HG02938 (cell line): ENCODE measurements around the gene IFNGR1.
"Not testable (repeated sequence)": the region's sequence is repeated elsewhere in the genome, so short reads cannot be mapped to it uniquely, and the experiment has no call there.

ENCODE experiments used
- ATAC-seq: cut with Tn5 transposase; IDR thresholded peaks from one replicate; pipeline ENCODE4 v1.9.1; 2021; ENCODE audit warnings: mild to moderate bottlenecking, moderate library complexity; ENCODE audit not compliant: unreplicated experiment

Gene IFNGR1

DNA sequence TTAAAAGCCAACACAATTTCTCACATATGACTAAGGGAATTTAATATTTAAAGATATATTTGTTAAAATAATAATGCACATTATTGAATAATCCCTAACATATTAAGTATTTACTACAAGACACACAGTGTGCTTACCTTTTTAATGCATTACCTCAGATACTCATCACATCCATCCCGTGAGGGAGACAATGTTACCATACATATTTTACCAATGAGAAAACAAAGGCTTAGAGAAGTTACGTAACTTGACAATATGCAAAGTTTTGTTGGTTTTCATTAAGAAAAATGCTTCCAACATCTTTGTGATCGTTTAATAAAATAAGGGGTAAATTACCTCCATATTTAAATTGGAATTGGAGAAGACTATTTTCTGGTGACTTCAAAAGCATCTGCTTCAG, 4.3 kb downstream of the IFNGR1 start:
- ATAC-seq = no peak

DNA sequence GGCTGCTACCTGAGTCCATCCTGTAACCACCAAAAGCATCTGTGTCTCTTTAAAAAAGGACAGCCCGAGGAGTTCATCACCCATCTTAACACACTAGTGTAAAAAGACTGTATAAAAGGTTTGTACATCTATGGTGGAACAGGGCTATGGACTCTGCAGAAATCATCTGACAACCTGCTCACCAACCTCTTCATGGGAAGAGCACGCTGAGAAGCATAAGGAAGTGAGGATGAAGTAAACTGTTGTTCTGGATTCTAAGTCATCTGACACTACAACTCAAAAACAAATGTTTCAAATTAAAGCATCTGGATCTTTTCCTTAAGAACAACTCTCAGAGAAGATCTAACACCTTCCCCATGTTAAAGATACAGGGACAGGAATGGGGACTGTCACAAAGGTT, 5.4 kb downstream of the IFNGR1 start:
- no peak for ATAC-seq

DNA sequence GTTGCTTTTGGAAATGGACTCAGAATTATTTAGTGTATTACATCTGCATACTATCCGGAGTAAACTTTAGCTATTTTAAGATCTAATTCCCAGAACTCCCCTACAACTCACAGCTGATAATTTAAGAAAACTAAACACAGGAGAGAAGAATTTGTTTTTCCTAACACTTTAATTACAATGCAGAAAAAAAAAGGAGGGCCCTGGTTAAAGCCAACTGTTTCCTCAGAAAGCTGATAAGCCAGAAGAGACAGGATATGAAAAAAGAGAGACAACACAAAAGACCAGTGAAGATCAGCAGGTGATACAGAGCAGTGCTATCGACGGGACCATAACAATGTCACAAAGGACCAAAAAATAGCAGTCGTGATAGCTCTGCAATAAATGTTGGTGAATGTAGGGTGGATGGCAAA, 5.8 kb downstream of the IFNGR1 start:
- no peak for ATAC-seq

DNA sequence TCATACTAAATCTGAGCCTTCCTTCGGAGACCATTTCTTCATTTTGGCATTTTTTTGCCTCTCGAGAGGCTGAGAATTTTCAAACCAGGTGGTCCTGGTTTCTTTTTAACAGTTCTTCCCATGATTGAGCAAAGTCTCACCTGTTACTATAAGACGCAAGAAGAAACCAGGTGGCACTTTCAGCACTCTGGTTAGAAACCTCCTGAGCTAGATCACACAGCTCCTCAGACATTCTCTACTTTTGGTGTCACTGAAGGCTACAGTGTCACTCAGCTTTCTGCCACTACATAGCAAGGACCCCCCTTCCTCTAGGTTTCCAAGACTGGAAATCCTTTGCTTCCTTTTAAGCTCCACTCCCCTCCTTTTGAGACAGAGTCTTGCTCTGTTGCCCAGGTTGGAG, 7.3 kb downstream of the IFNGR1 start:
- ATAC-seq = no peak

DNA sequence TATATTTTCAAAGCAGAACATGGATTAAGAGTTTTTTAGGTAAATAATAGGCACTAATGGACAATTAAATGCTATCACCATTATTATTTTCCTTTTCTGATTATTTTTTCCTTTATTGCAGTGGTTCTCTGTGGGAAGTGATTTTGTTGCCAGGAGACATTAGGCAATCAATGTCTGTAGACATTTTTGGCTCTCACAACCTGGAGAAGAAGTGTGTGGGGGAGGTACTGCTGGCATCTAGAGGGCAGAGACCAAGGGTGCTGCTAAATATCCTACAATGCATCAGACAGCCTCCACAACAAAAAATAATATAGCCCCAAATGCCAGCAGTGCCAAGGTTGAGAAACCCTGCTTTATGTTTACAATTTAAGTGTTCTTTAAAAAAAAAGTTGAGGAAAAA, 8.3 kb downstream of the IFNGR1 start:
- ATAC-seq = no peak

DNA sequence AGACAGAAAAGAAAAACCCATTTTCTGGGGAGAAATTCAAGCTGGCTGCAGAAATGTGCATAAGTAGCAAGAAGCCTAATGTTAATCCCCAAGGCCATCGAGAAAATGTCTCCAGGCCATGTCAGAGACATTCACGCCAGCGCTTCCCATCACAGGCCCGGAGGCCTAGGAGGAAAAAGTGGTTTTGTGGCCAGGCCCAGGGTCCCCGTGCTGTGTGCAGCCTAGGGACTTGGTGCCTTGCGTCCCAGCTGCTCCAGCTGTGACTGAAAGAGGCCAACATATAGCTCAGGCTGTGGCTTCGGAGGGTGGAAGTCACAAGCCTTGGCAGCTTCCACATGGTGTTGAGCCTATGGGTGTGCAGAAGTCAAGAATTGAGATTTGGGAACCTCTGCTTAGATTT, 10.9 kb downstream of the IFNGR1 start:
- ATAC-seq = no peak

DNA sequence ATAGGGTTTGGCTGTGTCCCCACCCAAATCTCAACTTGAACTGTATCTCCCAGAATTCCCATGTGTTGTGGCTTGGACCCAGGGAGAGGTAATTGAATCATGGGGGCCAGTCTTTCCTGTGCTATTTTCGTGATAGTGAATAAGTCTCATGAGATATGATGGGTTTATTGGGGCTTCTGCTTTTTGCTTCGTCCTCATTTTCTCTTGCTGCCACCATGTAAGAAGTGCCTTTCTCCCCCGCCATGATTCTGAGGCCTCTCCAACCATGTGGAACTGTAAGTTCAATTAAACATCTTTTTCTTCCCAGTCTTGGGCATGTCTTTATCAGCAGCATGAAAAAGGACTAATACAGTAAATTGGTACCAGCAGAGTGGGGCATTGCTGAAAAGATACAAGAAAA, 11.7 kb downstream of the IFNGR1 start:
- ATAC-seq = not testable (repeated sequence)

DNA sequence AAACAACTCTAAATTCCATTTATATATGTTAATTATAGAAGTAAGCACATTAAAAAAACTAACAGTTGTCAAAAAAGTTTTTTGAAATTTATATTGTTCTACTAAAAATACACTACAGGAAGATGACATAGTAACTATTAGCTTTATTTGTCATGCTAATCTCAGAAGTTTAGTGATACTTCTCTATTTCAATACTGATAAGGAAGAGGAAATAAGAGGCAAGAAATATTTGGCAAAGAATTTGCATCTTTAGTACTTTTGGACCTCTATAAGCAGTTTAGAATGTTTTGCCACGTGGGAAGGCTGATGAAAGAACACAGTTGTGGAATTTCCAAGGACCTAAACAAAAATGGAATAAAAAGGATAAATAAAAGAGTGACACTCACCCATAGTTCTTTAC, 12.6 kb downstream of the IFNGR1 start:
- ATAC-seq = no peak

DNA sequence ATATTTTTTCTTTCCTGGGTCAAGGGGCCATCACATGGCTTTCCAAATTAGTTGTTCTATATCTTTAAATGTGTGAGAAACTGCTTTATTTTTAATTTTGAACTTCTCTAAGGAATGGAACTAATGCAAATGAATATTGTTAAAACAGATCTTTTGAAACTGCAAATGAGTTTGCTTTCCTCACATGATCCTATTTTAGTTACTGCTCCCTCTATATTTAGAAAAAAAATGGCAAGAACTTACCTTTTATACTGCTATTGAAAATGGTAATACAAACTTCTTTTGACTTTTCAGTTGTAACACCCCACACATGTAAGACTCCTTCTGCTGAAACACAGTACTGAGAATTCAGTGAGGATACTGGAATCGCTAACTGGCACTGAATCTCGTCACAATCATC, 15.9 kb downstream of the IFNGR1 start:
- ATAC-seq = no peak

DNA sequence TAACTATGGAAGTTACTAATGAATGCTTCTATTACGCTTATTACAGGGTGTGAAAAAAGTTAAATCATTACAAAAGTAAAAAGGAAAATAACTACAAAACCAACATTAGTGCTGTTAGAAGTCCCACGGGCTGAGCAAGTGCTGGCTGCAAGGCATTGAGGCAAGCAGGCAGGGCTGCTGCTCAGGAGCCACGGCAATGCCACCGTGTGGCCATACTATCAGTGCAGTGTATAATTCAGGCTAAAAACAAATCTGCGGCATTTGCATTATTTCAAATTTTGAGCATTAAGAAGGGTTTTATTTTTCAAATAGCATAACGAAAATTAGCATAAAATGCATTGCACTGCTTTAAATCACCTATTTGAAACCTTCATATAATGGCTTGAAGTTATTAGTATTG, 17.1 kb downstream of the IFNGR1 start:
- ATAC-seq = peak; percentile 49

DNA sequence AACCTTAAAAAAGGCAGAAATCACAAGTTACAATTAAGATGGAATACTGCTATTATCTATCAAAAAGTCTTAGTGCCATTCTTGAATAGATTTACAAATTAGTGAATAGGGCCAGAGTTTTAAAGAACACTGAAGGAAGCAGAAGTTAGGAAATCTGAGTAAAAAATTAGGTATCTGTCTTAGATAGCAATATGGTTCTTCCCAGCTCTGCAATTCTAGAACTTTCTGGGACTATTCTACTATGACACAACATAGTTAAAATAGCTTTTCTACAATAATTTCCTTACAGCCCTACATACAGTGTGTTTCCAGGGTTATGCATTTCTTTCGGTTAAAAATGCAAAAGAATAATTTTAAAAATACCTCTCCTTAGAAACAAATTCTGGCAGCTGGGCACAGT, 18.2 kb downstream of the IFNGR1 start:
- ATAC-seq = no peak

DNA sequence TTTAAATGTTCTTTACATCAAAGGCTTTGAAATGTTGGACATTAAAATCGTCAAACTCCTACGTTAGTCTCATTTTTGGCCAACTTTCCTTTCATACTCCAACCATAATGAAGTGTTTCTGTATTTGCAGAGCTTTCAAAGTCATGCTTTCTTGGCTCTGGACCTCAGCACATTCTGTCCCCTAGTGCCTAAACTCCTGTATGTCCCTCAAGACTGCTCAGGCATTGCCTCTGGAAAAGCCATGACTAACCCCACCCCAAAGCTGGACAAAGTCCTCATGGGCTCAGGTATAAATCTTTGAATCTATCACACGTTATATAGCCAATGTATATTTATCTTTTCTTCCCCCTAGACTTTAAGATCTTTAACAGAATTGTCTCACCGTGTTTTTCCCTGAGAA, 18.9 kb downstream of the IFNGR1 start:
- no peak for ATAC-seq

DNA sequence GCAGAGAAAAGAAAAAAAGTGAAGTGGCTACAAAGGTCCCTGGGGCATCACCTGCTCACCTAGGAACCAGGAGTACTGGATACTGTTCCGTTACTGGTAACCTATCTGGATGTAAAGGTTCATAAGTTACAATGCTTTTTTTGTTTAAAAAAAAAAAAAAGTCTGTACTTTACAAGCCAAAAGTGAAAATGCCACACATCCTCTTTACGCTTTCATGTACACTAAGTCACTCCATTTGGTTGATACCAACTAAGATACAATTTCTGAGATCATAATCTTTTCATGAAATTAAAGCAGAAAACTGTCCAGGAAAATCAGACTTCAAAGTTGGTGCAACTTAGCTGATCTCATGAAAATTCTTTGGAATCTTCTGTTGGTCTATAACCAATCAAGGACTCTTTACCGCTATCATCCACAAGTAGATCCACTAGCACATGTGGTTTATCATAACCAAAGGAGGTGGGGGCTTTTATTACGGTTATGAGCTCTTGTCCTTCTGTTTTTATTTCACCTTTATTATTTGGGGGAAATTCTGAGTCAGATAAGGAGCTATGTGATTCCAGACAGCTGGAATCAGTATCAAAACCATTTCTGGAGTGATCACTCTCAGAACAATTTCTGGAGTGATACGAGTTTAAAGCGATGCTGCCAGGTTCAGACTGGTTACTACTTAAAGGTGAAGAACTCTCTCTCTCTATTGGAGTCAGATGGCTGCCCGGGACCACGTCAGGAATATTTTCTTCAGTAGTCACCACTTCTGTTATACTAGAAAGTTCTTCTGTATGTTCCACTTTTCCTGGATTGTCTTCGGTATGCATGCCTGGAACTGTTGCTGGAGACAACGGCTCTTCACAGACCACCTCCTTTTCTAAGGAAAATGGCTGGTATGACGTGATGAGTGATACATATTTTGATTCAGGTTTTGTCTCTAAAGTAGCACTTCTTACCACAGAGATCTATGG, 21.2 kb downstream of the IFNGR1 start:
- ATAC-seq = no peak

DNA sequence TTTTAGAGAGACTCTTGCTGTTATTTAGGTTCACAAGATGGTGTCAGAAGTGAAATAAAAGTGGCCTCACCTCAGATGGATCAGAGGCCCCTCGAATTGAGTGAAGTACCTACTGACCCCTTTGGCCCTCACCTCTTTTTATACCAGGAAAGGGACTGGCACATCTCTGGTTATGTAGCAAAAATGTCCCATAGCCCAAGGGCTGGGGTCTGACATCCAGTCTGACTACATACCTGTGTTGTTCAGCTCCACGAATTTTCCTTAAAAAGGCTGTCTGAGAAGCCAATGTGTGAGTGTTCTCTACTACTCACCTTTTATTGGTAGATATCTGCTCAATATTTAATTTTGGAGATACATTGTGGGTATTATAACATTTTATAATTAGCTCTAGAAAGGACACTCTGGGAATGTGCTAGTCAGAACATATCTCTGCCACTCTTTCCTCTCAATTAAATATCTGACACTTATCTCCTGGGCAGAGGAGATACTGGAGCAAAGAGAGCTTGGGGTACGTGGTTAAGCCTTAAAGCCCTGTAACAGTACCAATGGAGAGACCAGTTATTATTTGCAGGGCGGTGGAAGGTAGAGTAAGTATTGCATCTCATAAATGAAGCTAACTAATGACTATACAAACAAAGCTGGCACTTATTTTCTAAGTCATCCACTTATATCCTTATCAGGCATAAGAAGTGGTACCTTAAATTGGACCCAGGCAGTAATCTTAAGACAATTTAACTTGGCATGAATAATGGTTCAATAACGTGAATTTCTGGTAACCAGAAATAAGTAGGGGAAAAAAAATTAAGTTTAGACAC, 25.7 kb downstream of the IFNGR1 start:
- ATAC-seq = no peak

DNA sequence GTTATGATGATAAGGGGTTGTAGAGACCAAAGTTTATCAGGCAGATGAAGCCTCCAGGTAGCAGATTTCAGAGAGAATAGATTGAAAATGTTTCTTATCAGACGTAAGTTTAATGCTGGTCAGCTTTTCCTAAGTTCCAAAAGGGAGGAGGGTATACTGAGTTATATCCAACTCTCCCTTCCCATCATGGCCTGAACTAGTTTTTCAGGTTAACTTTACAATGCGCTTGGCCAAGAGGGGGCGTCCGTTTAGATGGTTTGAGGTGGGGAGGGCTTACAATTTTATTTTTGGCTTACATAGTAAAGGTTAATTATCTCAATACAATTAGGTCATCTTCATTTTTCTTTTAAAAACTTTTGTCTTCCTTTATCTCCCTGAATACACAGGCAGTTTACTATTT, 26.4 kb downstream of the IFNGR1 start:
- no peak for ATAC-seq

DNA sequence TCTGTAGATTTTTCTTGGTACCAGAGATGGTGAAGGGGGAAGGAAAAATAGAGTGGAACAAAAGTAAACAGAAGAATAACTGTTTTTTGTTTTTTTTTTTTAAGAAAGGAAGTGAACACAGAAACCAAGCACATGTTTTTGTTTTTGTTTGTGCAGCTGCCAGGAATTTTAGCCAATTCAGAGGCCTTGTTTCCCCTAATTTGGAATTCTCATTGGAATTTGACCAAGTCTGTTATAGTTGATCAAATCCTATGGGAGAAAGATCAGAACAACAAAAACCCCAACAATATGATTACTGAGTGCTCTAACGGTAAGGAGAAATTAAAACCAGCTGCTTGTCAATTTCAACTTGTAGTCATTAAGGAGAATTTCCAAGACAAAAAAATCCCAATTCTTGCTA, 27.5 kb downstream of the IFNGR1 start:
- ATAC-seq = no peak

DNA sequence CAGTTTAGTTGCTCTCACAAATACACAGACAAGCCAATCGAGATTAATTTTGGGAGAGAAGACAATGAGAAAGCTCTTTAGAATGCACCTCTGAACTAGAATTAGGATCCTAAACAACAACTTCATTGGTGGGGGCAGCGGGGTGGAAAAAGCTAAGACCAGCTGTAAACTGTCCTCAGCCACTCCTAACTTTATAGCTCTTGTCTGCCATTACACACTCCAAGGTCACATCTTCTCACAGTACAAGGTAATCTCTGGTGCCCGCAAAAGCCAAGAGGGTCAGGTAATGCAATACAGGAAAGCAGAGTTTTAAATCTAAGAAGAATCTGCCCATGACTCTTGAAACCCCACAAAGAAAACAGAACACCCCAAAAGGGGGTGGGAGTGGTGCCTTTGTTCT, 27.9 kb downstream of the IFNGR1 start:
- ATAC-seq = no peak

DNA sequence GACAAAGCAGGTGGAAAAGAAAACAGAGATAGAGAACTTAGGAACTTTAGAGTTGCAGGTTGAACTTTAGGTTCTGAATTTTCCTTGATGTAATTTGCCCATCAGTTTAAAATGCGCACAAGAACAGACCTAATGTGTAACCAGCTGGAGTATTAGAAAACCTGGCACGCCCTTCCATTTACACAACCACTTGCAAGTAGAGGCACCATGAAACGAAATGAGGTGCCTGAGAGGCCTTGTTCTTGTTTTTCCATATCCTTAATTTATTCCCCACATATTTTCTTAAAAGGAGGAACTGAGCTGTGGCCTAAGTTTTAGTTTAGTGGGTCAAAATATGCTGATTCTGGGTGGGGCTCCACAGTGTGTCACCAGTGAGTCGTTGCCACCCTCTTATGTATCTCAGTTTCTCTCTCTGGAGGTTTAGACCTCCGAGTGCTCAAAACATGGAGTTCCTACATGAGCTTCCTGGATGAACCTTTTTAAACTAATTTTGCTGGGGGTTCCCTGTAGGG, 28.5 kb downstream of the IFNGR1 start:
- ATAC-seq = no peak

DNA sequence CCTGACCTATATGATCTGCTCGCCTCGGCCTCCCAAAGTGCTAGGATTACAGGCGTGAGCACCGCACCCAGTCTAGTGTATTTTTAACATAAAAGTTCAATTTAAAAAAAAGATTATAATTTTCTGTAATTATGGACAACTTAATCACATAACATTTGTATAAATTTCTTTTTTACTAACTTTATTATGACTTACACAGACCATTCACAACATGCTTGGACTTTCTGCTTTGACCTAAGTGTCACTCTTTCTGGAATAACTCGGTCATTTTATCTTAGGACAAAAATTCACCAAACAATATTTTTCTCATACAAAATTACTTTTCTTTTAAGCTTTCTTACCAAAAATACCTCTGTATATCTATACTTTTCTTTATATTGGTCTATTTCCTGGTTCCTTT, 30.3 kb downstream of the IFNGR1 start:
- ATAC-seq = no peak

DNA sequence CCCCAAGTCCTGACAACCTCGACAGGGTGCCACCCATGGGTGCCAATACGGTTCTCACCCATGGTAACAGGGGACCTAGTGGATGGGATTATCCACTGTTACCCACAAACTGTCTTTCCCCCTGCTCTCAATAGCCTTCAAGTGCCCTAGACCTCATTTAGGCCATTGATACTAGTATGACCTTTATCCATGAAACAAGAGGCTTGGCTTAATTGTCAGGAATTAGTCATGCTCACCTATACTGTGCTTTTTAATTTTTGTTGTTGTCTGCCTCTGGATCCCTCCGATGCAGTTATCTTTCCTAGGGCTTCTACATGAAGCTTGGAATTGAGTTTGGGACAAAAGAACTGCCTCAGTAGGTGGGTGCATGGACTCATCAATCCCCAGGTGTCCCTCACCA, 33.9 kb downstream of the IFNGR1 start:
- ATAC-seq = no peak

DNA sequence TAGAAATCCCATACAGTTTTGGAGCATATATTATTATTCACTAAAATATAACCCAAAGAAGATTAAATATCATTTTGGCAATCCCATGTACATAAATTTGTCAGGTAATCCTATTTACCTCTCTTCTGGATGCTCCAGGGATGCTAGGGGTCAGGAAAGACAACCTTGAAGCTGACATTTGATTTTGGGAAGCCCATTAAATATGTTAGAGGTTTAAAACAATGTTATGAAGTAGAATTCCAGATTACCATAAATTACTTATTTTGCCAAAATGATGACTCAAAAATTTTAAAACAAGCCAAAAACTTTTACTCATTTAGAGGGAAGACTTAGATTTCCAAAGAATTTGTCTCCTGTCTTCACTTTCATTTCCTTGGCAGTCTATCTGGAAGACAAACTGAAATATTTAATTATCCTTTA, 36.5 kb downstream of the IFNGR1 start:
- ATAC-seq = no peak
